GM18868 (cell line): Measurements from ENCODE around the gene STIMATE.

Experiments used
- ATAC-seq: cut with Tn5 transposase; IDR thresholded peaks from one replicate; pipeline ENCODE4 v1.9.1; 2021; ENCODE audit warnings: mild to moderate bottlenecking, moderate library complexity; ENCODE audit not compliant: unreplicated experiment

STIMATE gene

GRCh38 chr3:52824037-52824436 lies 73.3 kb downstream of the STIMATE start:
- ATAC-seq = no peak

DNA sequence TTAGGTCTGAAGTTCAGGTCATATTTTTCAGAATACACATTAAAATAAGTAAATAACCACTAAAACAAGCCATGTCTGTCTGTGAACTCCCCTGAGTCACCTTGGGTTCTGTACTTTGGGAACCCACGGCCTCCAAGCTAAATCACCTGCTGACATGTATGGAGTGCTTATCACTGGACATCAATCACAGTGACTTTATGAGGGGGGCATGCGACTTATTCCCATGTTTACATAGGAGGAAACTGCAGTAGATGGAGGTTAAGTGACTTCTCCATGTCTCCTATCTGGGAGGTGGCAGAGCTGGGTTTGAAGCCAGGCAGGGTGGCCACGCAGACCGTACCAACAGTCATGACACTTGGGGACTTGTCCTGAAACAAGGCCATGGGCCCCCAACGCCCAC lies 75.0 kb downstream of the STIMATE start:
- no peak for ATAC-seq

DNA sequence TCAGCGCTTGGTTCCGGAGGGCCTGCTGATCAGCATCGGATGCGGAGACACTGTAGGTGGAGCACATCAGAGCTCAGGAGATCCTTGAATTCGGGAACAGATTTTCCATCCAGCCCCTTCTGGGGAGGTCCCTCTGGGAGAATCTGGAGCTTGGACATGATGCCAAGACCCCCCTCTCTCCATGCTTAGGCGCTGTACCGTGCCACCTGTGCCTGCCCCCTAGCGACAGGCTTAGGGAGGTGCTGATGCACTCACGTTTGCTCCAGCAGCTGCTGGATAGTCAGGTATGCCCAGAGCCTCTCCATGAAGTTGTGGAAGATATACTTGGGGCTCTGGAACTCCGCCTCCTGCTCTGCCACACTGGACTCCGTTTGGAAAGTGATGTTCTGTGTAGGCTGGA lies 76.6 kb downstream of the STIMATE start:
- ATAC-seq = no peak

GRCh38 chr3:52819936-52820335 lies 77.4 kb downstream of the STIMATE start:
- ATAC-seq = no peak

GRCh38 chr3:52817860-52818259 lies 79.5 kb downstream of the STIMATE start:
- no peak for ATAC-seq

- no peak for ATAC-seq
These were observed 80.1 kb downstream of the STIMATE start for GRCh38 chr3:52817221-52817620.

DNA sequence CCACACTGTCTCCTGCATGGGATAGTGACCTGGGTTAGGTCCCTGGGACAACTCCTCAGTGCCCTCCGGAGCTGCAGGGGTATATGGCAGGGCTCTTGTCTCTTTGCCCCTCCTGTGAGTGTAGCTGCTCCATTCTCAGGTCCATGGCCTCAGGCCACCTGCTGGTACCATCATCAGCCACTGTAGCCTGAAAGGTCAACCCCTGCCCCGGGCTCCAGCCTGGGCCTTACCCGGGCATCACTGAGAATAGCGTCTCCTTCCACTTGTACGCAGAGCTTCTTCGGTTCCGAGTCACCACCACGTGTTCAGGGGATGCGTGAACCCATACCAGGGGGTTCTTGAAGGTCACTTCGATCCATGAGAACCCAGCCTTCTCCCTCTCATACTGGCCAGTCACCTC lies 80.7 kb downstream of the STIMATE start:
- no peak for ATAC-seq

- no peak for ATAC-seq
These were observed 81.1 kb downstream of the STIMATE start for GRCh38 chr3:52816199-52816598.

GRCh38 chr3:52813810-52814209 lies 83.5 kb downstream of the STIMATE start:
- ATAC-seq = no peak

DNA sequence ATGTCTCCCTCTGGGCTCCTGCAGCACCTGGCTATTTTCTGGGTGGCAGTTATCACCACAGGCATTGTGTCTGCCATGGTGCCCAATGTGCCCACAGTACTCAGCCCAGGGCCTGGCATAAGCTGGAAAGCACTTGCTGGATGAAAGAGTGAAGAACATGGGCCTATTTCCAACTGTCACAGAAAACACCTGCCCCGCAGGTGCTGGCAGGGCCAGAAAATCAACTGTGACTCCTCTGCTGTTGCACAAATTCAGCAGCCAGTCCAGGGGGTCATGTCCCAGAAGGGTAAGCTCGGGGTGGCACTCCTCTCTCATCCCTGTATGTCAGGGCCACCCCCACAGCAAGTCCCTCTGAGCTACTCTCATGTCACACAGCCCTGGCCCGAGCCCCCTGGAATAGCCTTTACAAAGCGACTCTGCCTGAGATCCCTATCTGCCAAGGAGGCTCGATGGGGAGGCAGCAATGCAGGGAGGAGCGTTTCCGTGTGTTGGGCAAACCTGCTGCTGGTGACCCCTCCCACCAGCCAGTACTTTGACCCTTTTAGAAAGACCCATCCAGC lies 85.8 kb downstream of the STIMATE start:
- no peak for ATAC-seq

GRCh38 chr3:52810923-52811322 lies 86.4 kb downstream of the STIMATE start:
- no peak for ATAC-seq

GRCh38 chr3:52809662-52810377 lies 87.5 kb downstream of the STIMATE start:
- no peak for ATAC-seq

DNA sequence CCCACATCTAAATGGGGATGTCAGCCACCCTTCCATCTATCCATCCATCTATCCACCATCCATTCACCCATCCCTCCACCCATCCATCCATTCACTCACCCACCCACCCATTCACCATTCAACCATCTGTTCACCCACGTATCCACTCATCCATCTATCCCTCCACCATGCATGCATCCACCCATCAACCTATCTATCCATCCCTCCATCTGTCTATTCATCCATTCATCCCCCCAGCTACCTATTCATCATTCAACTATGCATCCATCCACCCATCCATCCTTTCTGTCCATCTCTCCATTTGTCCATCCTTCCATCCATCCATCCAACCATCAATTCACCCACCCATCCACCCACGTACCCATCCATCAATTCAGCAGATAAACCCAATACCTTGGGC lies 88.2 kb downstream of the STIMATE start:
- no peak for ATAC-seq

DNA sequence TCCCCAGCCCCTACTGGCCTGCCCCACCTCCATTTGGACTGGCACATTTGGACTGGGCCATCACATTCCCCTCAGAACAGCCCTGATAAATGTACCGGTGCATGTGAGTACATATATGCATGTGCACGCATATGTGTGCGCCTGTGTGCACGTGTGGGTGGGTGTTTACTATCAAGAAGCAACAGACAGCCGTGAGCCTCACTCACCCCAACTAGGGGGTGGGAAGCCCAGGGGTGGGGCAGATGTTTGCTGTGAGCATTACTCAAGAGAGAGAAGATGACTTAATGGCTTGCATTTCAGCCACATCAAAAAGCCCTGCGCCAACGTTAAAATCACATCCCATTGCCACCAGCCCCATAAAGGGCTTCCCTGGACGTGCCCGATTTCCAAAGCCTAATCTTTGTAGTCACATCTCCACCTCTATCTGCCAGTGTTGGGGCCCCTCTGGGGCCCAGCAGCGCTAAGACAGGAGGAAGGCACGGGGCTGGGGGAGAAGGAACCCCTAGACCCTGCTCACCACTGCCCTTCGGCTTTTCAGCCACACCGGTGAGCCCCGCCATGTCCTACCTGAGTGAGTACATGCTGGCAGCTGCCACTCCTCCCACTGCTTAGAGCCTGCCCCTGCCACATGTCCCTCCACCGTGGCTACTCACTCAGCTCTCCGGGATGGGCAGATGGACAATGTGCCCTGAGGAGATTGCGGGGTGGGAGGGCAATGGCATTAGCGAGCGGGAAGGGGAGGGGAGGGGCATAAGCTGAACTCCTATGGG lies 91.9 kb downstream of the STIMATE start:
- no peak for ATAC-seq

DNA sequence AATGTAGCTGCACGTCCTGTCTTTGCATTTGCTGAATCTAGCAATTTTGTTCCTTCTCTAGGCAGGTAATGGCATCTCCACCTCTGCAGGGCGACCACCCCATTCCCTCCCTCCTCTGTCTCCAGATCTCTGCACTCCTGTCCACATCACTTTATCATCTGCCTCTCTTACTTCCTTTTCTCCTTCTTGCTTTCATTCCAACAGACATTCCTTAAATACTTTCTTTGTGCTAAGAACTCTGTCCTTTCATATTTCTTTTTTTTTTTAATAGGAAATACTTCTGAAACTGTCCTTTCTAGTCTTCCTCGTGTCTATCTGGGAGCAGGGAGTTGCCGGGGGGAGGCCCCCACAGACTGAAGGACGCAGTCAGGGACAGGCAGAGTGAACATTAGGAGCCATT lies 95.5 kb downstream of the STIMATE start:
- no peak for ATAC-seq

DNA sequence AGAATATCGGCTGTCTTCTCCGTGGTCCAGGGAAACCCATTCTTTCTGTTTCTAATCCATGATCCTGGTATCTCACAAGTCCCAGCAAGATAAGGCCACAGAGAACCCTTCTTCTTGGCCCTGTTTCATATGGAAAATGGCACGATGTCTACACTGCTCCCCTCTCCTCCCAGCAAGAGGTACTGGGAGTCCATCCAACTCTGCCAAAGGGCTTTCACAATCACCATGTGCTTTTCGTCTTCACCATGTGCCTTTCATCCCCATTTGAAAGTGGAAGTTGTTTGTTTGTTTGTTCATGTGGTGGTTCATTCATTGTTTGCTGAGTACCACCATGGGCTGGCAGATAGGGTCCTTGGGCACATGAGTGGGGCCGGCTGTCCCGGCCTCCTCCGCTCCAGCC lies 97.3 kb downstream of the STIMATE start:
- no peak for ATAC-seq

GRCh38 chr3:52798978-52799476 lies 98.3 kb downstream of the STIMATE start:
- no peak for ATAC-seq

- ATAC-seq = no peak
These were observed 98.9 kb downstream of the STIMATE start for GRCh38 chr3:52798376-52798977.

DNA sequence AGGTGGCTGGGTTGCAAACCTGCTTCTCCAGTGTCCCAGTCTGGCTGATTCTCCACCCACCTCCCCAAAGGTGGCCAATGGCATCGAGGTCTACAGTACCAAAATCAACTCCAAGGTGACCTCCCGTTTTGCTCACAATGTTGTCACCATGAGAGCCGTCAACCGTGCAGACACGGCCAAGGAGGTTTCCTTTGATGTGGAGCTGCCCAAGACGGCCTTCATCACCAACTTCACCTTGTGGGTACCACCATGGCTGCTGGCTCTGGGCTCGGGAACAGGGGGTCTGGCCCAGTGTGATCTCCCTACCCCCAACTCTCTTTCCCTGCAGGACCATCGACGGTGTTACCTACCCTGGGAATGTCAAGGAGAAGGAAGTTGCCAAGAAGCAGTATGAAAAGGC lies 100.9 kb downstream of the STIMATE start:
- no peak for ATAC-seq

DNA sequence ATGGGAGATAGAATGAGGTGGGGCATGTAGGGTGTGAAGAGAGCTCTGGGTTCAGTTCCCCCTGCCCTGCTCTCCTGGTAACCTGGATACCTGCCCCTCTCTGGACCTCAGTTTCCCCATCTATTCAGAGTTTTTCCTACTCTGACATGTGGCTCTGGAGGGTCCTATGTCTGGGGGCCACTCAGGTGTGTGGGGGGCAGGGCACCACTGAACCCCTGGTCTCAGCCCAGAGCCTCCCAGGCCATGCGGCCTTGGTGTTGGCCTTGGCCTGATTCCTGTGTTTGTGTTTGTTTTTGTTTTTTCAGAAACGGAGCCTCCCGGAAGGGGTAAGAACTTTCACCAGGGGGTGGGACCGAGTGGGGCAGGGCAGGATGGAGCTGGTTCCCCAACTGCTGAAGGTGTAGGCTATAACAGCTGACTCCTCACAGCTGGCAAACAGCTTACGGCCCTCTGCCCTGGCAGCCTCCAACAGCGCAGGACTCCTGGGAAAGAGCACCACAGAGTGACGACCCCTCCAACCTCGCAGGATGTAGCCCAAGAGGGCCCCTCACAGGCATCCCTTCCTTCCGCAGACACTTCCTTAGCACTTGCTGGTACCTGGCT lies 101.9 kb downstream of the STIMATE start:
- no peak for ATAC-seq

DNA sequence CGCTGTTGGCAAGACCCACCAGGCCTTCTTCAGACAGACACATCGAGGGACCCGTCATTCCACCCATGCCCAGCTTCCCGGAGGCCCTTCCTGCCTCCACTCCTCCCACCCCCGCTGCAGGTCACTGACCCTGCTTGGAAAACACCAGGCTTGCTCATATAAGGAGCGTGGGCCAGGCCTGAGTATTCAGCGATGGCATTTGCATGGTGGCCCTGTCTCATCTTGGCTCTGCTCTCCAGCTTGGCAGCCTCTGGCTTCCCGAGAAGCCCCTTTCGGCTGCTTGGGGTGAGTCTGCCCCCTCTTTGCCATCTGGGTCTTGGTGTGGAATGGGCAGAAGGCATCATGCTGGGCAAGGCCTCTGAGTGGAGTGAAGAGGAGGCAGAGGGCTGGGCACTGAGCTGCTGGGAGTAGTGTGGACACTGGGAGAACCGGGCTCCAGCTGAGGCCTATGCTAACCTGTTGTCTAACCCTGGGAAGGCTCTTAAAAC lies 102.7 kb downstream of the STIMATE start, which contains the start of gene ITIH3:
Gene ITIH3, plus strand, starts transcription at position 185 of the 488 bp plus-strand sequence. Its CDS starts 8 bp downstream, at position 193.
- no peak for ATAC-seq
